AG10803 (cell line): ENCODE results near the gene MUL1.
A peak's percentile ranks its signal among the peaks of the same experiment; 100 is the strongest.

Source experiments
- DNase-seq: peaks from one replicate; pipeline ENCODE4 v3.0.0; 2010; ENCODE audit warnings: low read depth
- H3K4me3 ChIP-seq: 2 replicates; pipeline ENCODE4 v1.5.1; 2011; ENCODE audit warnings: mild to moderate bottlenecking, low read length, control low read depth
- CTCF ChIP-seq: conservative IDR thresholded peaks from 2 replicates; pipeline ENCODE4 v1.5.1; 2011; ENCODE audit warnings: mild to moderate bottlenecking, low read length, control low read depth, inconsistent platforms

MUL1 gene

DNA sequence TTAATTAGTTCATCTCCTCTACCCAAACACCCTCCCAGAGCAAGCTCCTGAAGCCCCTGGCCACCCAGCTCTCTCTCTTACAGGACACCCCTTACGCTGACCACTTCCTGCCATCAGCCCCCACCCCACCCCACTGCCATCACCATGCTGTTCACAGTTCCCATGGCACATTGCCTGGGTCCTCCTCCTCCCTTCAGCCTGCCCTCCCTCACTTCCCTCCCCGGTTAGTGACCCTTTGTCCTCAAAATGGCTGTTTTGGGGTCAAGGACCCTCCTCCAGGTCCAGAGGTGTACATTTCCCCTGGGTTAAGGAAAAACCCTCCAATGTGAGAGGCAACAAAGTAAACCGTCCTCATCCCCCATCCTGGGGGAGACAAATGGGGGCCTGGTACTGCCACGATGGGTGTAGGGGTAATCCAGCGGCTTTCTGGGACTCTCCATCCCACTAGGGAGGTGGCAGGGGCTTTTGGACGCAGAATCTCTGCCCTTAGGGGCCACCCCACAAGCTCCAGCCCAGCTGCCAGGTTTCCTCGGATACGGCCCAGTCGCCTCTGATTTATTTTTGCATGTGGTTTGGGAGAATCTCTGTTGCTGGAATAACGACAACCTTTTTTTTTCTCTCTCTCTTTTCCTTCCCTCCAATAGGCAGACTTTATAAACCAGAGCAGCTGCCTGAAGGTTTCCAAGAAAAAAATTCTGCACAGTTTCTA lies 30.4 kb downstream of the MUL1 start:
- no peak for TF ChIP-seq CTCF
- no peak overlapping the region for H3K4me3 ChIP-seq
- DNase-seq, result peak; percentile 75

- no peak for TF ChIP-seq CTCF
- no peak overlapping the region for H3K4me3 ChIP-seq
- no peak for DNase-seq
Observed at GRCh38 chr1:20476265-20477038, 31.5 kb downstream of the MUL1 start.

GRCh38 chr1:20474996-20475395 lies 33.0 kb downstream of the MUL1 start:
- DNase-seq, result no peak
- H3K4me3 ChIP-seq, result no peak overlapping the region
- no peak for TF ChIP-seq CTCF

DNA sequence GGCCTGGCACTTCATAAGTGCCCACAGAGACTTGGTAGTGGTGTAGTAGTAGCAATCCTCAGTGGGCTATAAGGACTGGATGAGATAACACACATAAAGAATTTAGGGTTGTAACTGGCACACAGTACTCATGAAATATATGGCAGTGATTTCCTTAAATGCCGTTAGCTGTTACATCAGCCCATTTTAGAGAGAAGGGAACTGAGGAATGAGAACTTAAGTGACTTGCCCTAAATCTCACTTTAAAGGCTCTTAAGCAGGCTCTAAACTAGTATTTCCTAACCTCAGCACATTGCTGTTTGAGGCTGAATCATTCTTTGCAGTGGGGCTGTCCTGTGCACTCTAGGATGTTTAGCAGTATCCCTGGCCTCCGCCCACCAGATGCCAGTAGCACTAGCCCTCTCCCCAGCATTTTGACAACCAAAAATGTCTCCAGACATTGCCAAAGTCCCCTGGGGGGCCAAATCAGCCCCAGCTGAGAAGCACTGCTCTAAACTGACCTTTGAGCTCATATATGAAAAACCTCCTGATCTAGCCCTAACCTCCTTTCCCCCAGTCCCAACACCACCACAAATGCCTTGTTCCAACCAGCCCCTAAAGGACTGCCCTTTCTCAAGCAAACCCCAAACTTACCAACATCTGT lies 33.5 kb downstream of the MUL1 start:
- no peak for DNase-seq
- H3K4me3 ChIP-seq, result no peak overlapping the region
- TF ChIP-seq CTCF, result no peak

DNA sequence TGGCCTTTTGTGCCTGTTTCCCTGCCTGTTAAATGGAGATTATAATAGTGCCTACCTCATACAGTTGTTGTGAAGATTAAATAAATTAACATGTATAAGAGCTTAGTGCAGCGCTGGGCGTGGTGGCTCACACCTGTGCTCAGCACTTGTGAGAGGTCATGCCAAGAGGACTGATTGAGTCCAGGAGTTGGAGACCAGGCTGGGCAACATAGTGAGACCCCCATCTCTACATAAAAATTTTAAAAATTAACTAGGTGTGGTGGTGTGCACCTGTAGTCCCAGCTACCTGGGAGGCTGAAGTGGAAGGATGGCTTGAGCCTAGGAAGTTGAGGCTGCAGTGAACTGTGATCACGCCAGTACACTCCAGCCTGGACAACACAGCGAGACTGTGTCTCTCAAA lies 34.1 kb downstream of the MUL1 start:
- no peak for TF ChIP-seq CTCF

GRCh38 chr1:20472860-20473711 lies 34.9 kb downstream of the MUL1 start:
- DNase-seq, result no peak
- H3K4me3 ChIP-seq, result no peak overlapping the region
- TF ChIP-seq CTCF, result no peak

More for the DNA sequence above, 34.1 kb downstream of the MUL1 start:
- DNase-seq, result no peak
- H3K4me3 ChIP-seq, result no peak overlapping the region
